ENCODE results near the gene GALNT13. TPM values are rescaled to one million over a fixed set of nuclear protein-coding genes. Genes with fewer than 3 reads are reported as not detected.

GALNT13 gene
- total RNA-seq, 2 donors from 2014 or later, result 0.33 to 5.7 TPM

GRCh38 chr2:153873052-153874048, 1.6 kb downstream of the GALNT13 start:
- ATAC-seq, result no peak
- WGBS, 2 donors, result 2 to 7% methylated on average over 21 to 36 of the region's 36 CpGs
- no peak overlapping the region for H3K27ac ChIP-seq
- H3K9me3 ChIP-seq, result no peaks in the 10 kb centered on the region
- no peak for TF ChIP-seq CTCF (IDR thresholded peaks at IDR 0.05)
- TF ChIP-seq POLR2A (IDR thresholded peaks at IDR 0.05), result no peak
- no peaks in the 10 kb centered on the region for H3K27me3 ChIP-seq
- DNase-seq, result no peak
- no peak overlapping the region for H3K4me3 ChIP-seq
- intact Hi-C loops (cut with DNase I), result no loop called here
- H3K4me1 ChIP-seq, result peaks cover 5% of the 10 kb centered on the region
- H3K36me3 ChIP-seq (replicated peaks in 1 of 2; ENCODE audit: insufficient read depth in 1 of 2, low read depth in 2 of 2), result no peaks in the 10 kb centered on the region

- 62 to 64% methylated on average over 2 of the region's 2 CpGs for WGBS, 2 donors
- intact Hi-C loops (cut with DNase I), result no loop called here
Observed at GRCh38 chr2:153875801-153876466, 4.2 kb downstream of the GALNT13 start.

GRCh38 chr2:153880926-153881325, 9.2 kb downstream of the GALNT13 start:
- DNase-seq, result no peak
- no peak overlapping the region for H3K4me3 ChIP-seq
- WGBS, 2 donors, result 56 to 62% methylated on average over 2 of the region's 2 CpGs
- no peaks in the 10 kb centered on the region for H3K4me1 ChIP-seq
- H3K9me3 ChIP-seq, result no peaks in the 10 kb centered on the region
- H3K27me3 ChIP-seq, result no peaks in the 10 kb centered on the region
- no peaks in the 10 kb centered on the region for H3K36me3 ChIP-seq (replicated peaks in 1 of 2; ENCODE audit: insufficient read depth in 1 of 2, low read depth in 2 of 2)
- TF ChIP-seq CTCF (IDR thresholded peaks at IDR 0.05) (no peak), POLR2A (IDR thresholded peaks at IDR 0.05) (no peak)
- no peak overlapping the region for H3K27ac ChIP-seq
- intact Hi-C loops (cut with DNase I), result no loop called here
- no peak for ATAC-seq

More at GRCh38 chr2:153875801-153876466, 4.2 kb downstream of the GALNT13 start:
- ATAC-seq (no peak), DNase-seq (no peak)
- peaks cover 5% of the 10 kb centered on the region for H3K4me1 ChIP-seq
- H3K27me3 ChIP-seq, result no peaks in the 10 kb centered on the region
- H3K36me3 ChIP-seq (replicated peaks in 1 of 2; ENCODE audit: insufficient read depth in 1 of 2, low read depth in 2 of 2), result no peaks in the 10 kb centered on the region
- H3K27ac ChIP-seq, result no peak overlapping the region
- no peak overlapping the region for H3K4me3 ChIP-seq
- H3K9me3 ChIP-seq, result no peaks in the 10 kb centered on the region
- TF ChIP-seq CTCF (IDR thresholded peaks at IDR 0.05), result no peak
- TF ChIP-seq POLR2A (IDR thresholded peaks at IDR 0.05), result no peak

GRCh38 chr2:153886833-153887232, 15.1 kb downstream of the GALNT13 start:
- Histone ChIP-seq H3K4me3 (no peak overlapping the region), H3K27ac (no peak overlapping the region), H3K36me3 (replicated peaks in 1 of 2; ENCODE audit: insufficient read depth in 1 of 2, low read depth in 2 of 2) (no peaks in the 10 kb centered on the region), H3K27me3 (no peaks in the 10 kb centered on the region), H3K9me3 (no peaks in the 10 kb centered on the region), H3K4me1 (no peaks in the 10 kb centered on the region)
- intact Hi-C loops (cut with DNase I), result no loop called here
- no peak for ATAC-seq
- DNase-seq, result no peak
- no peak for TF ChIP-seq CTCF (IDR thresholded peaks at IDR 0.05)
- no peak for TF ChIP-seq POLR2A (IDR thresholded peaks at IDR 0.05)
